ENCODE measurements around the gene CRACDL. TPM values are rescaled to one million over a fixed set of nuclear protein-coding genes. Genes with fewer than 3 reads are reported as not detected.

The CRACDL gene
- total and polyA plus RNA-seq, 2 of the 13 experiments (the other 11 are each of a cell fraction or from before 2014, with no cell fraction given) = 0.15 to 0.26 TPM

DNA sequence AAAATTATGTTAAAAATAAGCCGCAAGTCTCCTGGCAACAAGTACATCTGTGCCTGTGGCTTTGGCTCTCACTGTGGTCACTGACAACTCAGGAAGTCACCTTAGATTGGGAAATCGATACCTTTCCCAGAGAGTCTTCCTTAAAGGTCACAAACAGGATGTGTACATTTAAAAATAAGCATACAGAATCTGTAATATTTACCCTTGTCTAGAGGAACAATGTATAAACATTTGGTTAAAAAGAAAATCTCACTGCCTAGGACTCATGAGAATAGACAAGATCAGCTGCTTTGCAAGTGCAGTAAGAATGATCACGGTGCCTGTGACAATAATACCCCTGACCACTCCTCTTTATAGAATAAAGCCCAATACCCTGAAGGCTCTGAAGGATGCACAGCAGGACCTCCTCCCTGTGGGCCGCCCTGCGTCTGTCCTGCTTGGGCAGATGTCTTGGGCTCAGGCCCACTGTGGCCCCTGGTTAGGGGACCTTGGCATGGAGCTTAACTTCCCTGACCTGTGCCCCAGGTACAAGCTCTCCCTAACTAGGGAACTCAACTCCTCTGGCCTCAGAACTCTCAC, 107.1 kb downstream of the CRACDL start (continued):
- TF ChIP-seq AHR (CRISPR knock-in tag; IDR thresholded peaks at IDR 0.05) (no peak), ZNF780A (CRISPR knock-in tag; IDR thresholded peaks at IDR 0.05) (no peak), SMYD3 (CRISPR knock-in tag; IDR thresholded peaks at IDR 0.05) (no peak), ISL2 (CRISPR knock-in tag; IDR thresholded peaks at IDR 0.05) (0 out of 2 replicates have a peak, but pooled peaks have one; percentile 40), SETDB1 (CRISPR knock-in tag; IDR thresholded peaks at IDR 0.05; ENCODE audit: borderline replicate concordance) (no peak), ZNF768 (CRISPR knock-in tag; IDR thresholded peaks at IDR 0.05) (no peak), WIZ (CRISPR knock-in tag; IDR thresholded peaks at IDR 0.05) (no peak), TSC22D2 (CRISPR knock-in tag; IDR thresholded peaks at IDR 0.05; ENCODE audit: borderline replicate concordance) (no peak), TOE1 (CRISPR knock-in tag; IDR thresholded peaks at IDR 0.05) (no peak), KLF13 (CRISPR knock-in tag; IDR thresholded peaks at IDR 0.05) (no peak), FOSL2 (CRISPR knock-in tag; IDR thresholded peaks at IDR 0.05) (no peak), ZNF556 (CRISPR knock-in tag; IDR thresholded peaks at IDR 0.05; ENCODE audit: borderline replicate concordance) (0 out of 2 replicates have a peak, but pooled peaks have one; percentile 58), ZNF383 (CRISPR knock-in tag; IDR thresholded peaks at IDR 0.05; ENCODE audit: borderline replicate concordance) (no peak), SKI (IDR thresholded peaks at IDR 0.05; ENCODE audit: partially characterized antibody) (peak; percentile 25), MED8 (CRISPR knock-in tag; IDR thresholded peaks at IDR 0.05; ENCODE audit: insufficient replicate concordance) (no peak), SAP130 (CRISPR knock-in tag; IDR thresholded peaks at IDR 0.05; ENCODE audit: low read depth) (peak; percentile 67), ZNF850 (CRISPR knock-in tag; conservative IDR thresholded peaks at IDR 0.05) (no peak), RFX1 (IDR thresholded peaks at IDR 0.05) (no peak), ERF (CRISPR knock-in tag; IDR thresholded peaks at IDR 0.05) (peak; percentile 58), HCFC1 (IDR thresholded peaks at IDR 0.05; ENCODE audit: low read depth, low read length) (no peak)
- TF ChIP-seq, protein P1, sequence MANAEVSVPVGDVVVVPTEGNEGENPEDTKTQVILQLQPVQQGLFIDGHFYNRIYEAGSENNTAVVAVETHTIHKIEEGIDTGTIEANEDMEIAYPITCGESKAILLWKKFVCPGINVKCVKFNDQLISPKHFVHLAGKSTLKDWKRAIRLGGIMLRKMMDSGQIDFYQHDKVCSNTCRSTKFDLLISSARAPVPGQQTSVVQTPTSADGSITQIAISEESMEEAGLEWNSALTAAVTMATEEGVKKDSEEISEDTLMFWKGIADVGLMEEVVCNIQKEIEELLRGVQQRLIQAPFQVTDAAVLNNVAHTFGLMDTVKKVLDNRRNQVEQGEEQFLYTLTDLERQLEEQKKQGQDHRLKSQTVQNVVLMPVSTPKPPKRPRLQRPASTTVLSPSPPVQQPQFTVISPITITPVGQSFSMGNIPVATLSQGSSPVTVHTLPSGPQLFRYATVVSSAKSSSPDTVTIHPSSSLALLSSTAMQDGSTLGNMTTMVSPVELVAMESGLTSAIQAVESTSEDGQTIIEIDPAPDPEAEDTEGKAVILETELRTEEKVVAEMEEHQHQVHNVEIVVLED (CRISPR knock-in tag; IDR thresholded peaks at IDR 0.05; ENCODE audit: borderline replicate concordance) = no peak
- TF ChIP-seq, protein P2, sequence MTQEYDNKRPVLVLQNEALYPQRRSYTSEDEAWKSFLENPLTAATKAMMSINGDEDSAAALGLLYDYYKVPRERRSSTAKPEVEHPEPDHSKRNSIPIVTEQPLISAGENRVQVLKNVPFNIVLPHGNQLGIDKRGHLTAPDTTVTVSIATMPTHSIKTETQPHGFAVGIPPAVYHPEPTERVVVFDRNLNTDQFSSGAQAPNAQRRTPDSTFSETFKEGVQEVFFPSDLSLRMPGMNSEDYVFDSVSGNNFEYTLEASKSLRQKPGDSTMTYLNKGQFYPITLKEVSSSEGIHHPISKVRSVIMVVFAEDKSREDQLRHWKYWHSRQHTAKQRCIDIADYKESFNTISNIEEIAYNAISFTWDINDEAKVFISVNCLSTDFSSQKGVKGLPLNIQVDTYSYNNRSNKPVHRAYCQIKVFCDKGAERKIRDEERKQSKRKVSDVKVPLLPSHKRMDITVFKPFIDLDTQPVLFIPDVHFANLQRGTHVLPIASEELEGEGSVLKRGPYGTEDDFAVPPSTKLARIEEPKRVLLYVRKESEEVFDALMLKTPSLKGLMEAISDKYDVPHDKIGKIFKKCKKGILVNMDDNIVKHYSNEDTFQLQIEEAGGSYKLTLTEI (CRISPR knock-in tag; conservative IDR thresholded peaks at IDR 0.05) = no peak
- TF ChIP-seq, protein P3, sequence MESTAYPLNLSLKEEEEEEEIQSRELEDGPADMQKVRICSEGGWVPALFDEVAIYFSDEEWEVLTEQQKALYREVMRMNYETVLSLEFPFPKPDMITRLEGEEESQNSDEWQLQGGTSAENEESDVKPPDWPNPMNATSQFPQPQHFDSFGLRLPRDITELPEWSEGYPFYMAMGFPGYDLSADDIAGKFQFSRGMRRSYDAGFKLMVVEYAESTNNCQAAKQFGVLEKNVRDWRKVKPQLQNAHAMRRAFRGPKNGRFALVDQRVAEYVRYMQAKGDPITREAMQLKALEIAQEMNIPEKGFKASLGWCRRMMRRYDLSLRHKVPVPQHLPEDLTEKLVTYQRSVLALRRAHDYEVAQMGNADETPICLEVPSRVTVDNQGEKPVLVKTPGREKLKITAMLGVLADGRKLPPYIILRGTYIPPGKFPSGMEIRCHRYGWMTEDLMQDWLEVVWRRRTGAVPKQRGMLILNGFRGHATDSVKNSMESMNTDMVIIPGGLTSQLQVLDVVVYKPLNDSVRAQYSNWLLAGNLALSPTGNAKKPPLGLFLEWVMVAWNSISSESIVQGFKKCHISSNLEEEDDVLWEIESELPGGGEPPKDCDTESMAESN (CRISPR knock-in tag; conservative IDR thresholded peaks at IDR 0.05) = no peak
- TF ChIP-seq, protein P4, sequence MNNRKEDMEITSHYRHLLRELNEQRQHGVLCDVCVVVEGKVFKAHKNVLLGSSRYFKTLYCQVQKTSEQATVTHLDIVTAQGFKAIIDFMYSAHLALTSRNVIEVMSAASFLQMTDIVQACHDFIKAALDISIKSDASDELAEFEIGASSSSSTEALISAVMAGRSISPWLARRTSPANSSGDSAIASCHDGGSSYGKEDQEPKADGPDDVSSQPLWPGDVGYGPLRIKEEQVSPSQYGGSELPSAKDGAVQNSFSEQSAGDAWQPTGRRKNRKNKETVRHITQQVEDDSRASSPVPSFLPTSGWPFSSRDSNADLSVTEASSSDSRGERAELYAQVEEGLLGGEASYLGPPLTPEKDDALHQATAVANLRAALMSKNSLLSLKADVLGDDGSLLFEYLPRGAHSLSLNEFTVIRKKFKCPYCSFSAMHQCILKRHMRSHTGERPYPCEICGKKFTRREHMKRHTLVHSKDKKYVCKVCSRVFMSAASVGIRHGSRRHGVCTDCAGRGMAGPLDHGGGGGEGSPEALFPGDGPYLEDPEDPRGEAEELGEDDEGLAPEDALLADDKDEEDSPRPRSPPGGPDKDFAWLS (CRISPR knock-in tag; IDR thresholded peaks at IDR 0.05; ENCODE audit: borderline replicate concordance) = no peak
